ENCODE data around the gene RCC1.
"Not testable (repeated sequence)": the region's sequence is repeated elsewhere in the genome, so short reads cannot be mapped to it uniquely, and the experiment has no call there.

Gene RCC1

DNA sequence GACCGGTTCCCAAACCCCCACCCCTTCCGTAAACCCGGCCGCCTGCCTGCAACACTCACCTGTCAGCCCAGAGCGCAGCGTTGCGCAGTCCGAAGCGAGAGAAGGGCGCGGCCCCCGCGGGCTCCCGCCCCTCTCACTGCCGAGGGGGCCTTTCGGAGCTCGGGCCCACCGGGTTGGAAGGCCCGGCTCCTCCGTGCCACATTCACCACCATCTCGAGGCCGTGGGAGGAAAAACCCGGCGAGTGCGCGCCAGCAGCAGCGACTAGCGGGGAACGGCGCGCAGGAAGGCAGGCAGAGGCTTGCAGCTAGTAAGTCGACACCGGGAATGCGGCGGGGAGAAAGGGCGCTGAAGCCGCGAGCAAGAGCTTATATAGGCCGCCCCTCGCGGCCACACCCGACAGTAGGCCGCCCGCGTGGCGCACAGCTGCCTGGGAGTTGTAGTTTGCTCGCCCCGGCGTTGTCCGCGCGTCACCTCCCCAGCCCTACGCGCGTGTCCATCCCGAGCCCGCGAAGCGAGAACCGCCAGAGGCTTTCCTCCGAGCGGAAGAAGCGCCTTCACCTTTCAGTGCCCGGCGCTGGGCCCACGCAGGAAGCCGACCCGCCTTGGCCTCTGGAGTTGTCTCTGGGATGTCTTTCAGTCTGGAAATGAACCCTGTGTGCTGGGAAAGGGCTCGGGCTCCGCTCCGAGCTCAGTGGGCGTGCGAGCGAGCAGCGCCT is 75.8 kb downstream of the RCC1 start:
- TF ChIP-seq, protein P1, sequence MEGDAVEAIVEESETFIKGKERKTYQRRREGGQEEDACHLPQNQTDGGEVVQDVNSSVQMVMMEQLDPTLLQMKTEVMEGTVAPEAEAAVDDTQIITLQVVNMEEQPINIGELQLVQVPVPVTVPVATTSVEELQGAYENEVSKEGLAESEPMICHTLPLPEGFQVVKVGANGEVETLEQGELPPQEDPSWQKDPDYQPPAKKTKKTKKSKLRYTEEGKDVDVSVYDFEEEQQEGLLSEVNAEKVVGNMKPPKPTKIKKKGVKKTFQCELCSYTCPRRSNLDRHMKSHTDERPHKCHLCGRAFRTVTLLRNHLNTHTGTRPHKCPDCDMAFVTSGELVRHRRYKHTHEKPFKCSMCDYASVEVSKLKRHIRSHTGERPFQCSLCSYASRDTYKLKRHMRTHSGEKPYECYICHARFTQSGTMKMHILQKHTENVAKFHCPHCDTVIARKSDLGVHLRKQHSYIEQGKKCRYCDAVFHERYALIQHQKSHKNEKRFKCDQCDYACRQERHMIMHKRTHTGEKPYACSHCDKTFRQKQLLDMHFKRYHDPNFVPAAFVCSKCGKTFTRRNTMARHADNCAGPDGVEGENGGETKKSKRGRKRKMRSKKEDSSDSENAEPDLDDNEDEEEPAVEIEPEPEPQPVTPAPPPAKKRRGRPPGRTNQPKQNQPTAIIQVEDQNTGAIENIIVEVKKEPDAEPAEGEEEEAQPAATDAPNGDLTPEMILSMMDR (IDR thresholded peaks at IDR 0.05; ENCODE audit: low read depth, low read length): no peak; the same call in 1 of the 2 replicates

GRCh38 chr1:28582248-28582615 is 76.4 kb downstream of the RCC1 start:
- no peak for DNase-seq (ENCODE audit: extremely low read depth, low read depth)
- TF ChIP-seq, protein P1 (IDR thresholded peaks at IDR 0.05; ENCODE audit: low read depth, low read length): no peak

More for the DNA sequence above, 75.8 kb downstream of the RCC1 start:
- peak; percentile 94 for DNase-seq (ENCODE audit: extremely low read depth, low read depth)

DNA sequence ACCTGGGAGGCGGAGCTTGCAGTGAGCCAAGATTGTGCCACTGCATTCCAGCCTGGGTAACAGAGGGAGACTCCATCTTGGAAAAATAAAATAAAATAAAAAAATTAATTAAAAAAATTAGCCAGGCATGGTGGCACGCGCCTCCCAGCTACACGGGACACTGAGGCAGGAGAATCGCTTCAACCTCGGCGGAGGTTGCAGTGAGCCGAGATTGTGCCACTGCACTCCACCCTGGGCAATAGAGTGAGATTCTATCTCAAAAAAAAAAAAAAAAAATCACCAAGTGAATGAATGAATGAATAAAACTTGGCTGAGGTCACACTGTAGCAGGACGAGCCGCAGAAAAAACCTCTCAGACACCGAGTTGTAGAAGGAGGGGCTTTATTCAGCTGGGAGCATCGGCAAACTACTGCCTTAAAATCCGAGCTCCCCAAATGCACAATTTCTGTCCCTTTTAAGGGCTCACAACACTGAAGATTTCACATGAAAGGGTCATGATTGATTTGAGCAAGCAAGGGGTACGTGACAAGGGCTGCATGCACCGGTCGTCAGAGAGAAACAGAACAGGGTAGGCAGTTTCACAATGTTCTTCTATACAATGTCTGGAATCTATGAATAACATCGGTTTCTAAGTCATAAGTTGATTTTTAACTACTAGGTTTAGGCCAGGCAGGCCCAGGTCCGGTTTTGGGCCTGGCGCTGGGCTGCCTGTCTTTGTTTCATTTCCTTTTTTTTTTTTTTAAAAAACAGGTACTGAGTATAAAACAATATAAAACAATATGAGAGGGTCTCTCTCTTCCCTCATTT is 80.9 kb downstream of the RCC1 start:
- not testable (repeated sequence) for DNase-seq (ENCODE audit: extremely low read depth, low read depth)
